Mucosa of descending colon (tissue), 3 donors: ENCODE measurements around the gene ZNF429. TPM values are rescaled to one million over a fixed set of nuclear protein-coding genes. Genes with fewer than 3 reads are reported as not detected.

Source experiments
- ATAC-seq: fragments of 200-7000 bp; cut with Tn5 transposase; one replicate; pipeline ENCODE4 v1.9.1; 2020; ENCODE audit warnings: mild to moderate bottlenecking, moderate library complexity
- DNase-seq, 3 donors: peaks; one replicate each; pipeline ENCODE4 v3.0.0-alpha.2; 2020
- H3K36me3 ChIP-seq: fragments of 200-600 bp; one replicate; pipeline ENCODE4 v1.8.0; 2021; ENCODE audit warnings: low read depth, mild to moderate bottlenecking
- H3K4me1 ChIP-seq: fragments of 200-600 bp; one replicate; pipeline ENCODE4 v1.8.0; 2021; ENCODE audit warnings: low read depth, mild to moderate bottlenecking
- H3K4me3 ChIP-seq: fragments of 200-600 bp; one replicate; pipeline ENCODE4 v1.8.0; 2021; ENCODE audit warnings: mild to moderate bottlenecking
- H3K9me3 ChIP-seq: fragments of 200-600 bp; one replicate; pipeline ENCODE4 v1.8.0; 2021; ENCODE audit warnings: mild to moderate bottlenecking
- CTCF ChIP-seq: fragments of 200-600 bp; IDR thresholded peaks from one replicate; pipeline ENCODE4 v1.8.0; 2022; ENCODE audit warnings: antibody characterized with exemption, mild to moderate bottlenecking
- intact Hi-C, 2 donors: fragments of 100-400 bp; cut with DNase I in 1 of 2; cut with micrococcal nuclease in 1 of 2; formaldehyde crosslinking; loops; one replicate each; pipeline versions ENCODE4 v1.11.0 to v1.11.1; 2022; cut with DNase I, micrococcal nuclease
- total RNA-seq, 3 donors: library from RNA; stranded (reverse); fragmentation: NEBNext Ultra II Directional in 2 of 3; extraction: Animal tissue kit (Norgen Biotek cat#: 25700) in 2 of 3; gene quantifications; one replicate each; pipeline versions ENCODE4 v1.2.1 to v1.2.4, GENCODE V29; 2021 to 2023
- donor health status: DM: no; HTN: no; CAD: no; lungs with moderate emphysema.
- donor health status: DM: no; HTN: no; CAD: no.
- donor health status: DM: no; HTN: yes; CAD: no.

The ZNF429 gene
- total RNA-seq, 3 donors from 2014 or later = 16.5 to 18.7 (median 16.6) TPM

- Histone ChIP-seq H3K4me1 (peaks cover 12% of the 10 kb centered on the region), H3K36me3 (no peaks in the 10 kb centered on the region), H3K4me3 (peak overlapping the region; percentile 83), H3K9me3 (no peaks in the 10 kb centered on the region)
- DNase-seq = peak in 2 of 3 donors; percentile 39 to 71
- intact Hi-C loops = no loop called here
- ATAC-seq = peak; percentile 66
- TF ChIP-seq CTCF = no peak
Measured at GRCh38 chr19:21586311-21587116, 81.1 kb downstream of the ZNF429 start.

DNA sequence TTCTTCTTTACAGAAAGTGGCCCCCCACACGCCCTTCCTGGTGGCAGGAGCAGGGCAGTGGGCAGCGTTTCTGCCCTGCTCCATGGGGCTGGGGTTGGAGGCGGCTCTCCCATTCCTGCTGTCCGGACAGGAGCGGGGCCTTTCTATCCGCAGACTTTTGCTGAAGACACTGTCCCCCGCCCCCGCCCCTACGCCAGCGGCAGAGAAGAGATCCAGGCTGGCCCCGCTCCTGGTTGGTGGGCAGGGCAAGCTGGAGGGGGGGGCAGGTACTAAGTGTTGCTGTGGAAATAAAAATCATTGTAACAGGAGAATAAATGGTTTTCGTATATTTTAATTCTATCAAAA is 81.7 kb downstream of the ZNF429 start:
- H3K9me3 ChIP-seq = no peaks in the 10 kb centered on the region
- H3K36me3 ChIP-seq = no peaks in the 10 kb centered on the region
- H3K4me3 ChIP-seq = peak overlapping the region; percentile 83
- intact Hi-C loops = no loop called here
- peak; percentile 25 for ATAC-seq
- DNase-seq = peak in 1 of 3 donors; percentile 25
- peaks cover 12% of the 10 kb centered on the region for H3K4me1 ChIP-seq
- TF ChIP-seq CTCF = no peak

- DNase-seq (no peak), ATAC-seq (no peak)
- intact Hi-C loops = no loop called here
- H3K4me3 ChIP-seq = no peak overlapping the region
- peaks cover 12% of the 10 kb centered on the region for H3K4me1 ChIP-seq
- no peaks in the 10 kb centered on the region for H3K9me3 ChIP-seq
- no peak for TF ChIP-seq CTCF
- H3K36me3 ChIP-seq = no peaks in the 10 kb centered on the region
Measured at GRCh38 chr19:21587549-21587948, 82.1 kb downstream of the ZNF429 start.

- DNase-seq (no peak), ATAC-seq (peak; percentile 34)
- intact Hi-C loops = no loop called here
- H3K4me3 ChIP-seq = no peak overlapping the region
- H3K9me3 ChIP-seq = no peaks in the 10 kb centered on the region
- H3K36me3 ChIP-seq = no peaks in the 10 kb centered on the region
- no peak for TF ChIP-seq CTCF
- peaks cover 12% of the 10 kb centered on the region for H3K4me1 ChIP-seq
Measured at GRCh38 chr19:21588065-21588601, 82.7 kb downstream of the ZNF429 start.

GRCh38 chr19:21590867-21591266 is 85.5 kb downstream of the ZNF429 start:
- ATAC-seq (no peak), DNase-seq (no peak)
- Histone ChIP-seq H3K9me3 (no peaks in the 10 kb centered on the region), H3K4me1 (peaks cover 2% of the 10 kb centered on the region), H3K36me3 (no peaks in the 10 kb centered on the region), H3K4me3 (no peak overlapping the region)
- no peak for TF ChIP-seq CTCF
- intact Hi-C loops = no loop called here
